Endothelial cell of umbilical vein (primary cell): Measurements from ENCODE around the gene MAPKBP1. TPM values are rescaled to one million over a fixed set of nuclear protein-coding genes. Genes with fewer than 3 reads are reported as not detected.

ENCODE experiments used
- BruUV-seq: library from RNA; stranded (reverse); fragments of 400-500 nt; replicated peaks from 2 replicates; lab custom pipeline; 2021; lab: Mats Ljungman, UMichigan
- CTCF ChIA-PET: fragments of 300-600, 350-600 bp; sonication (Branson Sonifier 250); formaldehyde crosslinking; loops from one replicate; lab custom pipeline; 2021; ENCODE audit warnings: antibody characterized with exemption, inconsistent platforms; lab: Charles Lee
- POLR2A ChIA-PET: fragments of 300-600, 350-600 bp; sonication (Branson Sonifier 250); formaldehyde crosslinking; loops from one replicate; lab custom pipeline; 2021; ENCODE audit warnings: antibody characterized with exemption, inconsistent platforms; lab: Charles Lee
- DNase-seq: peaks from one replicate; pipeline ENCODE4 v3.0.0-alpha.2; 2011; ENCODE audit warnings: low read depth, low spot score
- FAIRE-seq: peaks from 2 replicates; lab custom pipeline; 2011; peaks lifted over from hg19 to GRCh38; lab: Jason Lieb, UNC
- H2AFZ ChIP-seq: 2 replicates; pipeline ENCODE4 v1.6.0; 2012; ENCODE audit warnings: low read depth, low read length, control low read depth, inconsistent platforms
- H3K27ac ChIP-seq: 2 replicates; pipeline ENCODE4 v1.5.1; 2011; ENCODE audit warnings: low read depth, mild to moderate bottlenecking, control low read depth, low read length, moderate library complexity; ENCODE audit not compliant: insufficient read depth
- H3K27me3 ChIP-seq, 2 experiments: 2 replicates each; pipeline versions ENCODE4 v1.6.0 to v1.6.1; 2011; ENCODE audit warnings: low read length in 2 of 2, mixed read lengths in 1 of 2; ENCODE audit not compliant: control insufficient read depth in 2 of 2, insufficient read depth in 2 of 2
- H3K36me3 ChIP-seq, 2 experiments: 2 replicates in 1 of 2; 3 replicates in 1 of 2; pipeline ENCODE4 v1.5.1; 2011; ENCODE audit warnings: low read length in 2 of 2, mild to moderate bottlenecking in 1 of 2, moderate library complexity in 1 of 2; ENCODE audit not compliant: control insufficient read depth in 2 of 2, insufficient read depth in 2 of 2; ENCODE audit errors: extremely low read depth in 1 of 2
- H3K4me1 ChIP-seq: 3 replicates; pipeline ENCODE4 v1.5.1; 2011; ENCODE audit warnings: mild to moderate bottlenecking, low read length; ENCODE audit not compliant: control insufficient read depth, insufficient read depth; ENCODE audit errors: extremely low read depth
- H3K4me2 ChIP-seq: 2 replicates; pipeline ENCODE4 v1.6.1; 2011; ENCODE audit warnings: low read length, control low read depth, mixed read lengths; ENCODE audit not compliant: insufficient read depth
- H3K4me3 ChIP-seq, 3 experiments: fragments of 200-600 bp in 1 of 3; sonication (generic), shearing (Covaris generic) in 1 of 3; replicated peaks in 1 of 3; 2 replicates each; pipeline ENCODE4 v1.5.1; 2011 to 2016; ENCODE audit warnings: control low read depth in 3 of 3, low read length in 3 of 3, mild to moderate bottlenecking in 2 of 3, inconsistent platforms in 1 of 3, low read depth in 1 of 3, moderate library complexity in 1 of 3; ENCODE audit not compliant: insufficient read depth in 1 of 3
- H3K79me2 ChIP-seq: 2 replicates; pipeline ENCODE4 v1.6.0; 2012; ENCODE audit warnings: low read length, inconsistent platforms; ENCODE audit not compliant: control insufficient read depth, insufficient read depth
- H3K9ac ChIP-seq: replicated peaks from 2 replicates; pipeline ENCODE3; 2011; ENCODE audit warnings: low read length, control low read depth; ENCODE audit not compliant: insufficient read depth; ENCODE audit errors: extremely low read depth
- H3K9me1 ChIP-seq: replicated peaks from 3 replicates; pipeline ENCODE4 v1.6.0; 2011; ENCODE audit warnings: mild to moderate bottlenecking, low read length; ENCODE audit not compliant: control insufficient read depth, insufficient read depth; ENCODE audit errors: extremely low read depth
- H3K9me3 ChIP-seq: replicated peaks from 2 replicates; pipeline ENCODE4 v1.5.1; 2012; ENCODE audit warnings: low read length, inconsistent platforms; ENCODE audit not compliant: control insufficient read depth, insufficient read depth
- H4K20me1 ChIP-seq: replicated peaks from 2 replicates; pipeline ENCODE3; 2011; ENCODE audit warnings: mild to moderate bottlenecking, low read length; ENCODE audit not compliant: control insufficient read depth, insufficient read depth; ENCODE audit errors: extremely low read depth
- CTCF ChIP-seq, 2 donors: IDR thresholded peaks; 1 replicate in 1 of 2; 2 replicates in 1 of 2; pipeline ENCODE4 v1.5.1; 2011; ENCODE audit warnings: low read length in 2 of 2, mild to moderate bottlenecking in 2 of 2, moderate library complexity in 2 of 2, control low read depth in 1 of 2, inconsistent platforms in 1 of 2, low read depth in 1 of 2; ENCODE audit not compliant: insufficient read depth in 1 of 2; ENCODE audit errors: extremely low read depth in 1 of 2
- EZH2 ChIP-seq: IDR thresholded peaks from 2 replicates; pipeline ENCODE4 v1.6.1; 2012; ENCODE audit warnings: borderline replicate concordance, low read depth, mild to moderate bottlenecking, moderate library complexity, low read length, inconsistent platforms; ENCODE audit not compliant: severe bottlenecking
- FOS ChIP-seq: IDR thresholded peaks from 2 replicates; pipeline ENCODE4 v1.6.1; 2011; ENCODE audit warnings: mild to moderate bottlenecking, low read length, moderate library complexity, borderline replicate concordance; ENCODE audit not compliant: insufficient read depth
- GATA2 ChIP-seq: IDR thresholded peaks from 2 replicates; pipeline ENCODE4 v1.7.0; 2011; ENCODE audit warnings: low read depth, mild to moderate bottlenecking, moderate library complexity, mixed read lengths, low read length; ENCODE audit not compliant: insufficient read length, insufficient read depth
- JUN ChIP-seq: IDR thresholded peaks from 2 replicates; pipeline ENCODE4 v1.6.1; 2011; ENCODE audit warnings: borderline replicate concordance, low read depth; ENCODE audit not compliant: insufficient read length, insufficient read depth
- MAX ChIP-seq: IDR thresholded peaks from 2 replicates; pipeline ENCODE4 v1.6.1; 2011; ENCODE audit not compliant: insufficient read depth, insufficient read length
- MYC ChIP-seq: IDR thresholded peaks from one replicate; pipeline ENCODE4 v1.6.1; 2011; ENCODE audit warnings: mild to moderate bottlenecking, low read depth, low read length
- POLR2A ChIP-seq: IDR thresholded peaks from 2 replicates; pipeline ENCODE4 v1.6.1; 2012; ENCODE audit warnings: low read depth, mild to moderate bottlenecking, control low read depth, low read length
- POLR2AphosphoS5 ChIP-seq: IDR thresholded peaks from 2 replicates; pipeline ENCODE4 v1.6.1; 2012; ENCODE audit warnings: low read depth, mild to moderate bottlenecking, control low read depth, low read length, moderate library complexity; ENCODE audit not compliant: insufficient read depth
- dilution Hi-C: fragments of 300-500 bp; cut with MboI; formaldehyde crosslinking; loops from one replicate; pipeline ENCODE4 v1.15.0; 2019; ENCODE audit warnings: low sequenced_read_pairs; ENCODE audit not compliant: extremely low pct_ligation_motif_present
- intact Hi-C: fragments of 100-400 bp; cut with micrococcal nuclease; formaldehyde crosslinking; loops from one replicate; pipeline ENCODE4 v1.10.0; 2022
- polyA plus RNA-seq, 4 experiments: library from polyadenylated mRNA; depleted of rRNA in 3 of 4; stranded (reverse) in 3 of 4; unstranded in 1 of 4; fragments of >200 nt; gene quantifications; 2 replicates each; pipeline versions ENCODE4 v1.2.1 to v1.2.3, GENCODE V29; 2011 to 2012; ENCODE audit warnings: missing spikeins in 1 of 4
- total RNA-seq: library from RNA; stranded (reverse); gene quantifications from 2 replicates; pipeline ENCODE4 v1.2.3, GENCODE V29; 2021

Gene MAPKBP1
- total and polyA plus RNA-seq, 2 donors (not counting 3 experiments of a cell fraction or from before 2014, with no cell fraction given), result 12.3 to 55.8 TPM

- Histone ChIP-seq H3K9ac (no peak overlapping the region), H4K20me1 (no peaks in the 10 kb centered on the region), H3K79me2 (no peaks in the 10 kb centered on the region), H3K4me2 (no peak overlapping the region), H3K36me3 (peaks cover 5 to 48% of the 10 kb centered on the region in 2 experiments), H3K4me1 (no peaks in the 10 kb centered on the region), H3K9me1 (no peaks in the 10 kb centered on the region), H3K27me3 (no peaks in the 10 kb centered on the region), H3K4me3 (no peak overlapping the region), H3K9me3 (no peaks in the 10 kb centered on the region), H3K27ac (no peak overlapping the region), H2AFZ (no peak overlapping the region)
- ChIA-PET POLR2A (no interaction called here), CTCF (interaction anchor here (0.7 to 2.0 kb wide), 3 partner anchors 12 to 46 kb away, joined by 3 to 6 read pairs (median 3); no protein-coding TSS in a partner anchor)
- dilution Hi-C loops, result no loop called here
- FAIRE-seq, result no peak
- no peak for DNase-seq
- intact Hi-C loops, result no loop called here
- TF ChIP-seq MAX (no peak), FOS (no peak), EZH2 (no peak), GATA2 (no peak), POLR2A (no peak), JUN (no peak), MYC (no peak), POLR2AphosphoS5 (no peak), CTCF (IDR thresholded peaks at IDR 0.05; ENCODE audit: extremely low read depth in 1 of 2, insufficient read depth in 1 of 2, low read depth in 1 of 2, low read length in 2 of 2) (no peak)
- no TSS peak for BruUV-seq
Observed at GRCh38 chr15:41858756-41859155, 84.5 kb downstream of the MAPKBP1 start.
